ENCODE data around the gene EXOSC9. TPM values are rescaled to one million over a fixed set of nuclear protein-coding genes. Genes with fewer than 3 reads are reported as not detected.

The EXOSC9 gene
- total RNA-seq, 1 donor from 2014 or later = 10.6 TPM

DNA sequence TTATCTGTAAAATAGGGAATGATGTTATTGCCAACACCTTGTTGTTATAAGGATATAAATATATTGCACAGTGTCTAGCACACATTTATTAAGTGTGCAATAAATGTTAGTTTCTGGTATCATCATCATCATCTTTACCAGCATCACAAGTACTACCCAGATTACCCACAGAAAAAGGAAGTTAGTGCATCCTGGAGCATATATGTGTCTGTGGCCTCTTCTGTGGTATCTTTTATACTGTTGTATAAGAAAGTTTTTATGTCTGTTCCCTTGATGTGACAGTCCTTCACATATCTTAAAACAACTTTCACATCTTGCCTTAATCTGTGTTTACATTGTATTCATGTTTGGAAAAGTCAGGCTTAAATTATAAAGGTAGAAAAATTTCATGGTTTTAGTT lies 10.0 kb downstream of the EXOSC9 start:
- Histone ChIP-seq H3K36me3 (peaks cover 0 to 81% of the 10 kb centered on the region in 2 donors), H3K4me1 (no peaks in the 10 kb centered on the region), H3K27me3 (no peaks in the 10 kb centered on the region), H3K4me3 (no peak overlapping the region), H3K9me3 (no peaks in the 10 kb centered on the region), H3K27ac (no peak overlapping the region)
- intact Hi-C loops (cut with DNase I) = no loop called here
- TF ChIP-seq POLR2AphosphoS5 (IDR thresholded peaks at IDR 0.05; ENCODE audit: insufficient read depth in 1 of 2, low read depth in 1 of 2) (no peak), POLR2A (IDR thresholded peaks at IDR 0.05) (no peak)
- TF ChIP-seq, protein P1, sequence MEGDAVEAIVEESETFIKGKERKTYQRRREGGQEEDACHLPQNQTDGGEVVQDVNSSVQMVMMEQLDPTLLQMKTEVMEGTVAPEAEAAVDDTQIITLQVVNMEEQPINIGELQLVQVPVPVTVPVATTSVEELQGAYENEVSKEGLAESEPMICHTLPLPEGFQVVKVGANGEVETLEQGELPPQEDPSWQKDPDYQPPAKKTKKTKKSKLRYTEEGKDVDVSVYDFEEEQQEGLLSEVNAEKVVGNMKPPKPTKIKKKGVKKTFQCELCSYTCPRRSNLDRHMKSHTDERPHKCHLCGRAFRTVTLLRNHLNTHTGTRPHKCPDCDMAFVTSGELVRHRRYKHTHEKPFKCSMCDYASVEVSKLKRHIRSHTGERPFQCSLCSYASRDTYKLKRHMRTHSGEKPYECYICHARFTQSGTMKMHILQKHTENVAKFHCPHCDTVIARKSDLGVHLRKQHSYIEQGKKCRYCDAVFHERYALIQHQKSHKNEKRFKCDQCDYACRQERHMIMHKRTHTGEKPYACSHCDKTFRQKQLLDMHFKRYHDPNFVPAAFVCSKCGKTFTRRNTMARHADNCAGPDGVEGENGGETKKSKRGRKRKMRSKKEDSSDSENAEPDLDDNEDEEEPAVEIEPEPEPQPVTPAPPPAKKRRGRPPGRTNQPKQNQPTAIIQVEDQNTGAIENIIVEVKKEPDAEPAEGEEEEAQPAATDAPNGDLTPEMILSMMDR (IDR thresholded peaks at IDR 0.05) = no peak
- DNase-seq (ENCODE audit: extremely low spot score in 2 of 2) = no peak

DNA sequence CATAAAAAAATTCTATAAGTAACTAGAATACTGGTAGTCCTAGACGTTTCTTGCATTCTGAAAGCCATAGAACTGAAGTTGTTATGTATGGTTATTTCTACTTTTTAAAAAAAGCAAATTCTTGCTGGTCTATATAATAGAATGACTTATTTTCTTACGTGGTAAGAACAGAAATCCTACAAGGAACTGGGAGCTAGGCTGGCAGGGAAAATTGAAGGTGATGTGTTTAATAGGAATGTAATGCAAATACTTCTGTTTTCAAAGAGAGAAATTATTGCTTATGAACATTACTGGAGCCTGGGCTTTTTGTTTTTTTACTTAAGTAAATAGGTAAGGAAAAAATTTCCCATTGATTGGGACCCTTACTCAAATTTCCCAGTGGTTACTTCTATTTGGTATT lies 13.6 kb downstream of the EXOSC9 start:
- Histone ChIP-seq H3K27ac (no peak overlapping the region), H3K4me3 (no peak overlapping the region), H3K9me3 (no peaks in the 10 kb centered on the region), H3K36me3 (peaks cover 0 to 56% of the 10 kb centered on the region in 2 donors), H3K27me3 (no peaks in the 10 kb centered on the region), H3K4me1 (no peaks in the 10 kb centered on the region)
- intact Hi-C loops (cut with DNase I) = no loop called here
- no peak for DNase-seq (ENCODE audit: extremely low spot score in 2 of 2)
- no peak for TF ChIP-seq POLR2AphosphoS5 (IDR thresholded peaks at IDR 0.05; ENCODE audit: insufficient read depth in 1 of 2, low read depth in 1 of 2)
- TF ChIP-seq, protein P1 (IDR thresholded peaks at IDR 0.05) = no peak
- TF ChIP-seq POLR2A (IDR thresholded peaks at IDR 0.05) = no peak

DNA sequence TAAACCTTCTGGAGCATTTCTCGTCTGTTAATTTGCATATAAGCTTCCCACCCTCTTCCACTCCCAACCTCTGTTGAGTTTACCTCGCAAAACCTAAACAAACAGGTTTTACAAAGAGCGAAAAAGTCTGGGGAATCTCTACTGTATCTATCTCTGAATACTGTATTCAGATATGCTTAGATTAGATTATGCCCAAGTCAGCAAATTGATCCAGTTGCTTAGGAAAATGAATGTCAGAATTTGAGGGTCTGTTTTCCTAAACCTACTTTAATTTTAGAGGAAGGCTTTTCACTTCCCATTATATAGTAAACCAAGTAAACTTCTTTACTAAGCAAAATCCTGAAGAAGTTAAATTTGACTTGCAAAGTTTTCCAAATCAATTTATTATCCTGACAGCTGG lies 15.9 kb downstream of the EXOSC9 start:
- H3K9me3 ChIP-seq = no peaks in the 10 kb centered on the region
- H3K4me3 ChIP-seq = no peak overlapping the region
- H3K36me3 ChIP-seq = peaks cover 0 to 41% of the 10 kb centered on the region in 2 donors
- intact Hi-C loops (cut with DNase I) = no loop called here
- H3K27me3 ChIP-seq = no peaks in the 10 kb centered on the region
- H3K27ac ChIP-seq = no peak overlapping the region
- no peaks in the 10 kb centered on the region for H3K4me1 ChIP-seq
- TF ChIP-seq, protein P1 (IDR thresholded peaks at IDR 0.05) = no peak
- no peak for DNase-seq (ENCODE audit: extremely low spot score in 2 of 2)

DNA sequence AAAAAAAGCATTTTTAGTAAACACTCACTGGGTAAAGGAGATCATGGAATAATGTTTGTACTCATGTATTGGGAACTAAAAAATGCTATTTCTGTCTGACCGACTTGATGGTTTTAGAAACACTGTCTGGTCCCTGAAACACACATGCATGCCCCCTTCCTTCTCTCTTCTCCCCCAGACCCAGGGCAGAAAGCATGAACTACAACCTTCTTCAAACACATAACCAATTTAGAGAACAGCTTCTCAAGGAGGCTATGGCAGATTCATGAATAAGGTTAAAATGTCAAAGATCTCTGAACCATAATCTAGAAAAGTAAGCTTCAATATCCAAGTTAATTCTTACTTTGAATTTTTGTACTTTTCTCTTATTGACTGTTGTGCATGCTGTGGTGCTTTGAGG lies 16.6 kb downstream of the EXOSC9 start:
- TF ChIP-seq POLR2A (IDR thresholded peaks at IDR 0.05) = no peak
- no peak for TF ChIP-seq POLR2AphosphoS5 (IDR thresholded peaks at IDR 0.05; ENCODE audit: insufficient read depth in 1 of 2, low read depth in 1 of 2)
- TF ChIP-seq, protein P1 (IDR thresholded peaks at IDR 0.05) = no peak
- Histone ChIP-seq H3K4me1 (no peaks in the 10 kb centered on the region), H3K9me3 (no peaks in the 10 kb centered on the region), H3K27me3 (no peaks in the 10 kb centered on the region), H3K36me3 (peaks cover 0 to 34% of the 10 kb centered on the region in 2 donors), H3K4me3 (no peak overlapping the region), H3K27ac (no peak overlapping the region)
- intact Hi-C loops (cut with DNase I) = no loop called here
- DNase-seq (ENCODE audit: extremely low spot score in 2 of 2) = no peak

DNA sequence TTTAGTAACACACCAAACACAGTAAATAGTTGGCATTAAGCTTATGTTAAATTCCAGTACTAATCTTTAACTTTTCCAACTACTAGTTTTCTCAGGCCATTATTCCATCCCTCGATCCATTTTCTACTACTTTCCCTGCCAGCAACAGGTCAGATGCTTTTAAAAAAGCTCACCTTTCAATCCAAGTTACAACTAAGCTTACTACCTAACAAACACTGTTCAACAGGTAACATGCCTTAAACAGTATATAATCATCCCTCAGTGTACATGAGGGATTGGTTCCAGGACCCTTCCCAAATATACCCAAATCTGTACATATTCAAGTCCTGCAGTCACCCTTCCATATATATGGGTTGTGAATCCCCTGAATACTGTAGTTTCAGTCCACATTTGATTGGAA lies 17.1 kb downstream of the EXOSC9 start:
- H3K27ac ChIP-seq = no peak overlapping the region
- H3K9me3 ChIP-seq = no peaks in the 10 kb centered on the region
- H3K4me1 ChIP-seq = peaks cover 5% of the 10 kb centered on the region
- TF ChIP-seq, protein P1 (IDR thresholded peaks at IDR 0.05) = no peak
- TF ChIP-seq POLR2AphosphoS5 (IDR thresholded peaks at IDR 0.05; ENCODE audit: insufficient read depth in 1 of 2, low read depth in 1 of 2) = no peak
- TF ChIP-seq POLR2A (IDR thresholded peaks at IDR 0.05) = no peak
- DNase-seq (ENCODE audit: extremely low spot score in 2 of 2) = no peak
- intact Hi-C loops (cut with DNase I) = no loop called here
- H3K27me3 ChIP-seq = no peaks in the 10 kb centered on the region
- H3K4me3 ChIP-seq = no peak overlapping the region
- peaks cover 0 to 30% of the 10 kb centered on the region in 2 donors for H3K36me3 ChIP-seq
